GM18870 (cell line): ENCODE results near the gene EPB41L5.
"Not testable (repeated sequence)": the region's sequence is repeated elsewhere in the genome, so short reads cannot be mapped to it uniquely, and the experiment has no call there.

ENCODE experiments used
- ATAC-seq: cut with Tn5 transposase; IDR thresholded peaks from one replicate; pipeline ENCODE4 v1.9.1; 2021; ENCODE audit warnings: moderate library complexity; ENCODE audit not compliant: unreplicated experiment

EPB41L5 gene

GRCh38 chr2:120094795-120095194 is 81.9 kb downstream of the EPB41L5 start:
- no peak for ATAC-seq

- ATAC-seq = no peak
Observed at GRCh38 chr2:120100627-120101026, 87.8 kb downstream of the EPB41L5 start.

GRCh38 chr2:120103723-120104467 is 91.0 kb downstream of the EPB41L5 start:
- ATAC-seq = no peak

DNA sequence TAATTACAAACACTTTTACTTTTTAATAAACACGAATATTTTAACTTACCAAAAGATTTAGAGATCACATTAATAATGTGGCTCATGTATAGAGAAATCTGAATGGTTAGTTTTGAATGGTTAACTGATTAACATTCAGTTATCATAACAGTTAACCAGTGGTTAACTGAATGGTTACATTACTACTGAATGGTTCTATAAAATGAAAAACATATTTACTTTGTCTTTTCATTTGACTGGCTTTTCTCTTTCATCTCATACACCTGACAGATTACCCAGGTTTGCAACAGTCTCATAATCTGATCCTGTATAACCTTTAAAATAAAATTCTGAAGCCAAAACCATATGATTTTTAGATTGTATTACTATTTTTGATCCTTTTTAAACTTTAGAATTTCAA is 91.9 kb downstream of the EPB41L5 start:
- no peak for ATAC-seq

GRCh38 chr2:120105360-120105759 is 92.5 kb downstream of the EPB41L5 start:
- peak; percentile 79 for ATAC-seq

DNA sequence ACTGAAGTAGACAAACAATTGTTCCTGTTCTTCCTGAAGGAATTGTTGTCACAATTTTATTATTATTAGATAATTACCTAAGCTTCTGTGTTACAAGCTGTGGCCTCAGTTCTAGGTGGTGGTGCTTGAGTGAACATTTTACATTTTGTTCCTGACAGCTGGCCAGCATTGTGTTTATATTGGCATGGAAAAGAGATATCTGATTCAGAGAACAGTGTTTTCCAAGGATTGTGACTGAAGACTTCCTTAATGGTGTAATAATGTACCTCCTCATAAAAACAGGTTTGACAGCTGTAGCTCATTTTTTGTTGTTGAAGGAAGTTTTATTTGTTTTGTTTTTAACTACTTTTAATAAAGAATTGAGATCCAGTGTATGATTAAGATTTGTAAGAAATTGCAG is 95.2 kb downstream of the EPB41L5 start:
- no peak for ATAC-seq

DNA sequence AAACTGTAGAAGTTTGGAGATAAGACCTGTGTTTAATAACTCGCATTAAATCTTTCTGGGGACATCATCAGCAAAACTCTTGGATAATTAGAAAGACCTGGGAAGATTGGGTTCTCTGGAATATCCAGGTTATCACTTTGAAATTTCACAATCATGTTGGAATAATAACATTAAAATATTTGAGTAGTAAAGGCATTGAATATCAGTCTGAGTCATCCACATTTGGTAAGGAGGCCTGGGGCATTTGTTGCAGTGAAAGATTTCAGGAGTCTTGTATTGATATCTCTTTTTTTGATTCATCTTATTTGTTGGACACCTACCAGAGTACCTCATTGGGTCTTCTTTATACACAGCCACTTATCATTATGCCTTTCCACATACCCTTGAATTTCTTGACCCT is 95.9 kb downstream of the EPB41L5 start:
- ATAC-seq = no peak

DNA sequence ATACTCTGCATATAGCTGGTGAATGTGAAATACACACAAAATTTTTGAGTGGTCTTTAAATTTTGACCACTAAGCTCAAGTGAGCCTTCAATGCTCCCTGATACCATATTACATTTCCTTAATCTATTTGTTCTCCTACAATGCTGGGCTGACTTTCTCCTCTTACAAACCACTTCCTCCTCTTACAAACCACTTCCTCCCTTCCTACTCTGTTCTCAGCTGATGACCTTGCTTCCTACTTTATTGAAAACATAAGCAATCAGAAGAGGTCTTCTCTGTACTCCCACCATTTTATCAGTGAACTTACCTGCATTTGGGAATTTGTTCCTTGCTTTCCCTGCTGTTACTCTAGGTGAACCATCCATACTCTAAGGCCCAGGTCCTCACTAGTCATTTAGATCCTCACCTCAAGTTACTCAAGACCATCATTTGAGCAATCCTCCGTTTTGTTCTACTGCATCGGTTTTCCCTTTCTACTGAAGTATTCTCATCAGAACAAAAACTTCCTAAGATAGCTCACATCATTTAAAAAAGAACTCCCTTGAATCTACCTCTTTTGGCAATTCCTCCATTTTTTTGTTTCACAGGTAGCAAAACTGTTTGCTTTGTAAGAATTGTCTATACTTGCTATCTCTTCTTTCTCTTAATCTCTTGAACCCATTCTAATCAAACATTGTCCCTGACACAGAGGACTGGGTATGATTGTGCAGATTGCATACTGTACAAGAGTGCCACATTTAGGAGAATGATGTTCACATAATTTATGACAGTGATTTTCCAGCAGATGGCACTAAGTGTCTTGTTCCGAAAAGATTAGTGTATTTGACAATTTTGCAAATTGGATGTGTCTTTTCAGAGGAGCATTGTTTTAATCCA is 96.5 kb downstream of the EPB41L5 start:
- ATAC-seq = no peak

- no peak for ATAC-seq
Observed at GRCh38 chr2:120110062-120110362, 97.1 kb downstream of the EPB41L5 start.

DNA sequence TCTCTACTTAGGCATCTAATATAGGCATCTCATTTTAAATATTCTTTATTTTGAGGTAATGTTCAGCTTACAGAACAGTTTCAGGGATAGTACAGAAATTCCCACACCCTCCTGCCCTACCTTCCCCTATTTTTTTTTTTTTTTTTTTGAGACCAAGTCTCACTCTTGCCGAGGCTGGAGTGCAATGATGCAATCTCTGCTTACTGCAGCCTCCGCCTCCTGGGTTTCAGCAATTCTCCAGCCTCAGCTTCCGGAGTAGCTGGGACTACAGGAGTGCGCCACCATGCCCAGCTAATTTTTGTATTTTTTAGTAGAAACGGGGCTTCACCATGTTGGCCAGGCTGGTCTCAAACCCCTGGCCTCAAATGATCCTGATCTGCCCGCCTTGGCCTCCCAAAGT is 97.6 kb downstream of the EPB41L5 start:
- no peak for ATAC-seq

DNA sequence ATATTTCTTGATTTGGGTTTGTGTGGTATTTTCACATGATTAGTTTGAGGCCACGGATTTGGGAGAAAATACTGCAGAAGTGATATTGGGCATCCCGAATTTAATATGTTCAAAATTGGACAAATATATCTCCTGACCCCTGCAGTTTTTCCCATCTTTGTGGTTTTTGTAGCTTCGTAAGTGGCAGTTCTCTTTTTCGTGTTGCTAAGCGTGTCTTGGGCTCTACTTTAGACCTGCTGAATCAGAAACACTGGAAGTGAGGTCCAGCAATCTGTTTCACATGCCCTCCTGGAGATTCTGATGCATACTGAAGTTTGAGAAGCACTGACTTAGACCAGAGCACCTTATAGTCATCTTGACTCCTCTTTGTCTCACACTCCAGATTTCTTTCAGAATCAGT is 98.3 kb downstream of the EPB41L5 start:
- ATAC-seq = no peak

- no peak for ATAC-seq
Observed at GRCh38 chr2:120118018-120118417, 105.1 kb downstream of the EPB41L5 start.

DNA sequence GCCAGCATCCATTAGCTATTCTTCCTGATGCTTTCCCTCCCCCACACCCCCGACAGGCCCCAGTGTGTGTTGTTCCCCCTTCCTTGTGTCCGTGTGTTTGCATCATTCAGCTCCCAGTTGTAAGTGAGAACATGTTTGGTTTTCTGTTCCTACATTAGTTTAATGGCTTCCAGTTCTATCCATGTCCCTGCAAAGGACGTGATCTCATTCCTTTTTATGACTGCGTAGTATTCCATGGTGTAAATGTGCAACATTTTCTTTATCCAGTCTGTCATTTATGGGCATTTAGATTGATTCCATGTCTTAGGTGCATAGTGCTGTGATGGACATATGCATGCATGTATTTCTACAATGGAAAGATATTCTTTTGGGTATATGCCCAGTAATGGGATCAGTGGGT is 105.6 kb downstream of the EPB41L5 start:
- no peak for ATAC-seq

- not testable (repeated sequence) for ATAC-seq
Observed at GRCh38 chr2:120121337-120121736, 108.5 kb downstream of the EPB41L5 start.

DNA sequence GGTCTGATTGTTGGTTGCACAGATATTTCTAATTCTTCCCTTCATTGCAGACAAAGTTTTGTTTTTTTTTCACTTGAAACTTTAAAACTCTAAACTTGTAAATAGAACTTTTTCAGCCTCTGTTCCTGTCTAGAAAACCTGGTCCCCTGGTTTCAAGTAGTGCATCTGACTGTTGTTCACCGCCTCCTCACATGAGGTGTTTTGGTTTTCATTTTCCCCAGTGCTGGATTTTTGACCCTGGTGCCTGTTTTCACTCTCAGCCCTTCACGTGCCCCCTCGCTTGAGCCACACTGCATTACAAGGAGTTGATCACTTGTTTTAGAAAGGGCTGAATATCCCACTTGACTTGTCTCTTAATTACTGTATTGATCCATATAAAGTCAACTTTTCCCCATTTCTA is 110.2 kb downstream of the EPB41L5 start:
- no peak for ATAC-seq

- no peak for ATAC-seq
Observed at GRCh38 chr2:120125195-120125594, 112.3 kb downstream of the EPB41L5 start.

DNA sequence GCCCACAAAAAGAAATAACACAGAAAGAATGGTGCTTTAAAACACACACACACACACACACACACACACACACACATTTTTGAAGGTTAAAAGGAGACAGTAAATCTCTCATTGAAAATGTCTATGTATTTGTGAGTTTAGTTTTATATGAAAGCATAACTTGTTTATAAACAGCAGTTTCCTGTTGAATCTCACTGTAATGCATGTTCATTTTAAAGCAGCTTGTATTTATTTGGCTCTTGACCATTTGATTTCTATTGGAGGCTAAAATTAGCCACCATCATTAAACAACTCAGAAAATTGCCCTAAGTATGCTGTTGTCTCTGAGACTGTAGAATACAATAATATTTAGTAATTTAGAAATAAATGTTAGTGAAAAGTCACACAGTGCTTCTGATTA is 115.3 kb downstream of the EPB41L5 start:
- no peak for ATAC-seq

DNA sequence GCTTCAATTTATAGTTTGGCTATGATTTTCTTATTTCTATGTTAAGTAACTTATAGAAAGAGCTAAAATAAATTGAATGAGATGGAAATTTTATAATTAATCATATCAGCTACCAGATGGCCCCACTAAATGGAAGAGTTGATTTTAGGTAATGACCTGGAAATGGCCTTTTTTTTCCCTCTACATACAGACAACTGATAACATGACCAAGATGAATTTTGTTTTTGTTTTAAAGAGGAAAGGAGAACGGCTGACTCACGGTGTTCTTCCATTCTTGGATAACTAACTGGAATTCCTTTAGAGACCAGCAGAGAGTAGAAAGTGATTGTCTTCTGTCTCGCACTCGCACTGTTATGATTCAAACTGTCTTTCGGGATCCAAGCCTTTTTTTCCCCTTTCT is 119.3 kb downstream of the EPB41L5 start:
- ATAC-seq = no peak

DNA sequence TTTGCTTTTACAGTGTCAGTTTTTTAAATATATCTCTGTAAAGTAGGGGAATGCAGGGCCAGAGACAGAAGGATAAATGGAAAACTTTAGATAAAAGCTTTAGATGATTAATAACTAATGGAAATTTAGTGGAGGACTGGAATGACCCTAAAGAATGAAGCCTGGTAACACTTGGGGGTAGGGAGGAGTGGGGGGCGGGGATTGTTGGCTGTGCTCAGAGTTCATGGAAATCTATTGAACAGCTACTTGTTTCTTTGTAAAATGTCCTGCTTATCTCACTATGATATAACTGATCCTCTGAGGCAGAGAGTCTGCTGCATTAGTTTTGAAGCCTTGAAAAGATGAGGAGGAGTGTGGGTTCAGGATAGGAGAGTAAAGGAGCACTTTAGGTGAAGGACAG is 119.8 kb downstream of the EPB41L5 start:
- ATAC-seq = no peak

- no peak for ATAC-seq
Observed at GRCh38 chr2:120133572-120134244, 120.8 kb downstream of the EPB41L5 start.

DNA sequence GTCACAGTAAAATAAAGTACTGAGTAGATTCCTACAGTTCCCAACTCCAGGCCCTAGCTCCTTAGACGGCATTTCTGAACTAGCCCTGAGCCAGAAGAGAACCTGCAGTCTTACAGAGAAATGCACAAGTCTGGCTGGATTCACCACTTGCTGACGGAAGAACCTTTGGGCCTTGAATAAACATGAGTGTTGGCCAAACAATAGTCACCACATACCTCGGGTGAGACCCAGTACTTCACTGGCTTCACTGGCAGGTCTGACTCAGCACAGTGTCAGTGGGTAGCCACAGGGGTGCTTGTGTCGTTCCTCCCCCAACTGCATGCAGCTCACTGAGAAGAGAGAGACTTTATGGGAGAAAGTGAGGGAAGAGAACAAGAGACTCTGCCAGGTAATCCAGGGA is 121.4 kb downstream of the EPB41L5 start:
- no peak for ATAC-seq

DNA sequence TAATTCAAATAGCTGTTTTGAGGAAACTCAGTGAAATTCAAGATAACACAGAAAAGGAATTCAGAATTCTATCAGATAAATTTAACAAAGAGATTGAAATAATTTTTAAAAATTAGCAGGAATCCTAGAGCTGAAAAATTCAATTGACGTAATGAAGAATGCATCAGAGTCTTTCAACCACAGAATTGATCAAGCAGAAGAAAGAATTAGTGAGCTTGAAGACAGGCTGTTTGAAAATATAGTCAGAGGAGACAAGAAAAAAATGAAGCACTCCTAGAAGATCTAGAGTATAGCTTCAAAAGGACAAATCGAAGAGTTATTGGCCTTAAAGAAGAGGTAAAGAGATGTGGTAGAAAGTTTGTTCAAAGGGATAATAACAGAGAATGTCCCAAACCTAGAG is 122.1 kb downstream of the EPB41L5 start:
- ATAC-seq = not testable (repeated sequence)
